Superior temporal gyrus (tissue), 1 donor: Measurements from ENCODE around the gene SLC35B4.
A peak's percentile ranks its signal among the peaks of the same experiment; 100 is the strongest.

Experiments
- DNase-seq: peaks from one replicate; pipeline ENCODE4 v3.0.0-alpha.2; 2016; ENCODE audit errors: extremely low spot score

Gene SLC35B4

GRCh38 chr7:134316539-134317344, at the start of gene SLC35B4:
SLC35B4 (minus strand) TSS chr7:134316930; CDS start chr7:134316751, 179 bp downstream.
- DNase-seq = peak; percentile 97

GRCh38 chr7:134366481-134366880, 49.8 kb upstream of the SLC35B4 start:
- no peak for DNase-seq

- no peak for DNase-seq
Observed at GRCh38 chr7:134365341-134366054, 48.8 kb upstream of the SLC35B4 start.

GRCh38 chr7:134364619-134365037, 47.9 kb upstream of the SLC35B4 start:
- DNase-seq = no peak

- DNase-seq = no peak
Observed at GRCh38 chr7:134362587-134363483, 46.1 kb upstream of the SLC35B4 start.

GRCh38 chr7:134359787-134360432, 43.2 kb upstream of the SLC35B4 start:
- DNase-seq = no peak

- DNase-seq = no peak
Observed at GRCh38 chr7:134357486-134357885, 40.8 kb upstream of the SLC35B4 start.

- no peak for DNase-seq
Observed at GRCh38 chr7:134356421-134356936, 39.7 kb upstream of the SLC35B4 start.

- no peak for DNase-seq
Observed at GRCh38 chr7:134355927-134356326, 39.2 kb upstream of the SLC35B4 start.

- no peak for DNase-seq
Observed at GRCh38 chr7:134355004-134355525, 38.3 kb upstream of the SLC35B4 start.

GRCh38 chr7:134353411-134353810, 36.7 kb upstream of the SLC35B4 start:
- no peak for DNase-seq

GRCh38 chr7:134351424-134351823, 34.7 kb upstream of the SLC35B4 start:
- DNase-seq = peak; percentile 56

GRCh38 chr7:134350709-134351108, 34.0 kb upstream of the SLC35B4 start:
- DNase-seq = no peak

- no peak for DNase-seq
Observed at GRCh38 chr7:134347567-134347966, 30.8 kb upstream of the SLC35B4 start.

GRCh38 chr7:134343796-134344195, 27.1 kb upstream of the SLC35B4 start:
- no peak for DNase-seq

- DNase-seq = no peak
Observed at GRCh38 chr7:134343136-134343535, 26.4 kb upstream of the SLC35B4 start.

- no peak for DNase-seq
Observed at GRCh38 chr7:134339475-134339874, 22.7 kb upstream of the SLC35B4 start.

- no peak for DNase-seq
Observed at GRCh38 chr7:134337980-134338379, 21.2 kb upstream of the SLC35B4 start.

- no peak for DNase-seq
Observed at GRCh38 chr7:134334408-134334807, 17.7 kb upstream of the SLC35B4 start.

- no peak for DNase-seq
Observed at GRCh38 chr7:134333943-134334342, 17.2 kb upstream of the SLC35B4 start.

GRCh38 chr7:134332892-134333291, 16.2 kb upstream of the SLC35B4 start:
- no peak for DNase-seq
